ENCODE measurements around the gene MARCHF2.
"Not testable (repeated sequence)": the region's sequence is repeated elsewhere in the genome, so short reads cannot be mapped to it uniquely, and the experiment has no call there.

DNA sequence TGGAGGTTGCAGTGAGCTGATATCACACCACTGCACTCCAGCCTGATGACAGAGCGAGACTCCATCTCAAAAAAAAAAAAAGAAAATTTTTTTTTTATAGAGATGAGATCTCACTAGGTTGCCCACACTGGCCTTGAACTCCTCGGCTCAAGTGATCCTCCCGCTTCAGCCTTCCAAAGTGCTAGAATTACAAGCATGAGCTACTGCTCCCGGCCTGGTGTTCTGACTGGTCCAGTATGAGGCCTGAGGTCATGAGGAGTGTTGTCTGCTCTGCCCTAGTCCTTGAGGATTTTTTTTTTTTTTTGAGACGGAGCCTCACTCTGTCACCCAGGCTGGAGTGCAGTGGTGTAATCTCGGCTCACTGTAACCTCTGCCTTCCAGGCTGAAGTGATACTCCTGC, 12.2 kb downstream of the MARCHF2 start:
- TF ChIP-seq, protein P1, sequence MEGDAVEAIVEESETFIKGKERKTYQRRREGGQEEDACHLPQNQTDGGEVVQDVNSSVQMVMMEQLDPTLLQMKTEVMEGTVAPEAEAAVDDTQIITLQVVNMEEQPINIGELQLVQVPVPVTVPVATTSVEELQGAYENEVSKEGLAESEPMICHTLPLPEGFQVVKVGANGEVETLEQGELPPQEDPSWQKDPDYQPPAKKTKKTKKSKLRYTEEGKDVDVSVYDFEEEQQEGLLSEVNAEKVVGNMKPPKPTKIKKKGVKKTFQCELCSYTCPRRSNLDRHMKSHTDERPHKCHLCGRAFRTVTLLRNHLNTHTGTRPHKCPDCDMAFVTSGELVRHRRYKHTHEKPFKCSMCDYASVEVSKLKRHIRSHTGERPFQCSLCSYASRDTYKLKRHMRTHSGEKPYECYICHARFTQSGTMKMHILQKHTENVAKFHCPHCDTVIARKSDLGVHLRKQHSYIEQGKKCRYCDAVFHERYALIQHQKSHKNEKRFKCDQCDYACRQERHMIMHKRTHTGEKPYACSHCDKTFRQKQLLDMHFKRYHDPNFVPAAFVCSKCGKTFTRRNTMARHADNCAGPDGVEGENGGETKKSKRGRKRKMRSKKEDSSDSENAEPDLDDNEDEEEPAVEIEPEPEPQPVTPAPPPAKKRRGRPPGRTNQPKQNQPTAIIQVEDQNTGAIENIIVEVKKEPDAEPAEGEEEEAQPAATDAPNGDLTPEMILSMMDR (IDR thresholded peaks at IDR 0.05; ENCODE audit: low read length): not testable (repeated sequence)
- TF ChIP-seq EZH2phosphoT487 (IDR thresholded peaks at IDR 0.05; ENCODE audit: low read length); EZH2 (optimal IDR thresholded peaks at IDR 0.05; ENCODE audit: low read depth, low read length): not testable (repeated sequence)
